Measurements from ENCODE around the gene PPARA. TPM values are rescaled to one million over a fixed set of nuclear protein-coding genes. Genes with fewer than 3 reads are reported as not detected.
A peak's percentile ranks its signal among the peaks of the same experiment; 100 is the strongest.

Gene PPARA
- total RNA-seq, result 10 to 100 TPM; 15.4 to 18.7 TPM

DNA sequence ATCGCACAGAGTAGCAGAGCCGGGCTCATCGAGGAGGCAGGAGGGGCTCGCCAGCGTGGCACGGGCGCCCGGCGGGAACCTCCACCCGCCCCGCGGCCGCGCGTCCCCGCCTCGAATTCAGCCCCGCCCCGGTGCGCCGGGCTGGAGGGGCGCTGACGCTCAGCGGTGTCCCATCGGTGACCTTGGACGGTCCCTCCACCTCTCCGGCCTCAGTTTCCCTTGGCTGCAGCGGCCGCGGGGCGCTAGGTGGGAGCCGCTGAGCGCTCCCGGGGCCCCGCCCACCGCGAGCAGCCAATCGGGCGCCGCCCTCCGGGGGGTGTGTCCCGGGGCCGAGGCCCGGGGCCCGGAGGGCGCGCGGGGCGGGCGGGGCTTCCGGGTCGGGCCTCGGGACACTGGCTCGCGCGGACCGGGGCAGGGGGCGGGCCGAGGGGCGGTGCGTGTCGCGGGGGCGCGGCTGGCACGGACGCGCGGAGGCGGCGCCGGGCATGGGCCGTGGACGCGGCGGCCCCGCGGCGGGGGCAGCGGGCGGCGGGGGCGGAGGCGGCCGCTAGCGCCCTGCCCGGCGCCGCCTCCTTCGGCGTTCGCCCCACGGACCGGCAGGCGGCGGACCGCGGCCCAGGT is at the start of gene PPARA:
PPARA (plus strand) TSS at position 493 of the 621 bp plus-strand sequence. CDS start 47,858 bp downstream, outside the sequence.
- Mint-ChIP-seq H3K27me3 (peaks cover 3% of the 10 kb centered on the region), H3K4me1 (peaks cover 5% of the 10 kb centered on the region), H3K36me3 (ENCODE audit: low read depth) (peaks cover 10% of the 10 kb centered on the region), H3K4me3 (peak within 1 kb of the TSS; percentile 81), H3K27ac (peak within 1 kb of the TSS; percentile 23), H3K9me3 (no peaks in the 10 kb centered on the region)
- peak; percentile 91 for ATAC-seq (replicated peaks)

DNA sequence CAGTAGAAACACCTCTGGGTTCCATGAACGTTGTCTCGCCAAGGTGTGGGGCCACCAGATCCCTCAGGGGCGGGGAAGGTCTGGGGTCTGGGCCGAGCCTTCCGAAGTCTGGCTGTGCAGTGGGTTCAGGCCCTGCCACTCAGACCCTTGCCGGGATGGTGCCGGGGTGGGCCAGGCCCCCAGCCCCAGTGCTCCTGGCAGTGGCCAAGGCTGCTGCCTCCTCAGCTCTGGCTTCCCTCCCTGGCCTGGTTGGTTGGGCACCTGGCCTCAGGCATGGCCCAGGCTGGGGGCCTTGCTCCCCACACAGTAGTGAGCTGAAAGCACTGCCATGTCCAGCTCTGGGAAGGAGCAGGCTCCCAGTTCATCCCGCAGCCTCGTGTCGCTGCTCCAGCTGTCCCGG is 48.2 kb upstream of the PPARA start:
- no peak overlapping the region for H3K4me3 Mint-ChIP-seq
- H3K27me3 Mint-ChIP-seq, result no peaks in the 10 kb centered on the region
- no peaks in the 10 kb centered on the region for H3K36me3 Mint-ChIP-seq (ENCODE audit: low read depth)
- no peak overlapping the region for H3K27ac Mint-ChIP-seq
- H3K4me1 Mint-ChIP-seq, result no peaks in the 10 kb centered on the region
- H3K9me3 Mint-ChIP-seq, result no peaks in the 10 kb centered on the region
- no peak for ATAC-seq (replicated peaks)

DNA sequence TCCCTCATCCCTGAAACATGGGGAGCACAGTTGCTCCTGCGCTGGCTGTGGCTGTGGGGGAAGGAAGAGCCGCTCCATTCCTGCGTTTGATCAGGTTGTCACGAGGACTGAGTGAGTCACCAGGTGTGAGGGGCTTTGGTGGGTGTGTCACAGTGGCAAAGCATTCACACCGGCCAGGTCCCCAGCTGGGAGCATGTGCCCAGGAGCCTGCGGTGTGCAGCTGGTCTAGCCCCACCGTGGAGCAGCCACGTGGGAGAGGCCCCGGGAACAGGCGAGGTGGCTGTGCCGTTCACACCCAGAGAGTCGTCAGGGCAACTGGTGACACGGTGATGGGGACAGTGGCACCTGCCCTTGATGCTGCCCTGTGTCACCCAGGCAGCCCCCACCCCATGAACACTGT is 47.6 kb upstream of the PPARA start:
- Mint-ChIP-seq H3K27ac (no peak overlapping the region), H3K4me1 (no peaks in the 10 kb centered on the region), H3K9me3 (no peaks in the 10 kb centered on the region), H3K27me3 (no peaks in the 10 kb centered on the region), H3K36me3 (ENCODE audit: low read depth) (no peaks in the 10 kb centered on the region), H3K4me3 (no peak overlapping the region)
- ATAC-seq (replicated peaks), result no peak

- no peak overlapping the region for H3K27ac Mint-ChIP-seq
- ATAC-seq (replicated peaks), result no peak
- H3K27me3 Mint-ChIP-seq, result no peaks in the 10 kb centered on the region
- no peaks in the 10 kb centered on the region for H3K9me3 Mint-ChIP-seq
- H3K4me3 Mint-ChIP-seq, result no peak overlapping the region
- H3K36me3 Mint-ChIP-seq (ENCODE audit: low read depth), result no peaks in the 10 kb centered on the region
- no peaks in the 10 kb centered on the region for H3K4me1 Mint-ChIP-seq
Measured at GRCh38 chr22:46103181-46103580, 47.1 kb upstream of the PPARA start.

DNA sequence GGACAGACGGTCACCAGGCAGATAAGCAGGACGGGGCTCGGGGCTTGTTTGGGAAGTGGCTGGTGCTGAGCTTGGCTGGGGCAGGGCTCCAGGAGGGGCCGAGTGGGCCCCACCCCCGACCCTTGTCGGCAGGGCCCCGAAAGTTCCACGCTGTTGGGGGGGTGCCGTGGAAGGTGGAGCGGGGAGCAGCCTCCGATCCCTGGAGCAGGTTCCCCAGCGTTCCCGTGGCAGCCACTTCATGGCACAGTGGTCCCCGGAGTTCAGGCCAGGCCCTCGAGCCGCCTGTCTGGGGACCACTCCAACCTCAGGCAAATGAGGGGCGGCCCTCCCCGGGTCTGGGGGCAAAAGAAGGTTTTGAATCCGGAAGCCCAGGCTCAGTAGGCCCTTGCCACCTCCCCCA is 46.7 kb upstream of the PPARA start:
- Mint-ChIP-seq H3K4me1 (no peaks in the 10 kb centered on the region), H3K27me3 (no peaks in the 10 kb centered on the region), H3K36me3 (ENCODE audit: low read depth) (no peaks in the 10 kb centered on the region), H3K4me3 (no peak overlapping the region), H3K9me3 (no peaks in the 10 kb centered on the region), H3K27ac (no peak overlapping the region)
- ATAC-seq (replicated peaks), result no peak

DNA sequence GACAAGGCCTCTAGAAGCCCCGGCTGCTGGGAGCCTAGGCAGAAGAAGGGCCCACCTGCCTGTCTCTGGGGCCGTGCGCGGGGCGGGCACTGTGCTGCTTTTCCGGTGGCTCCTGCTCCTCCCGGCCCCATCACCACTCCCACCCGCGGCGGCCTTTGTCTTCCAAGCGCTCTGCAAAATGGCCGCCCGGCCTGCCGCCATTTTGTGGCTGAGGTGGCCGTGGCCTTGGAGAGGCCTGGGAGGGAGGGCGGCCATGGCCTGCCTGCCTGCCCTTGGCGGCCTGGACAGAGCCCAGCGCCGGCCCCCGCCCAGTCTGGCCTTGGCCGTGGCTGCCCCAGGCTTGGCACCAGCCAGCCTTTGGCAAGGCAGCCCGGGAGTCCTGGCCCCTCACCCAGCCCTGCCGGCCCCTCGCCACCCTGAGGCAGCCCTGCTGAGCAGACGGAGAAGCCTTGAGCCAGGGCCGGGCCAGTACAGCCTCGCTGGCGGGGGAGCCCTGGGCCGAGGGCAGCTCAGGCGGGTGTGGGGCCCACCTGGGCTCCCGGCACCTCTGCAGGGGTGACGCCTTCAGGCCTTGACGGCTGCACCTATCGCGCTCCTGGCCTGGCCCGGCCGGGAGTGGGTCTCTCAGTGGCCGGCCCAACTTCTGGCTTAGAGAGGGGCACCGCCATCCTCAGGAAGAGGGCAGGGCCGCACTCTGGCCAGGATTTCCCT is 46.0 kb upstream of the PPARA start:
- H3K27me3 Mint-ChIP-seq, result no peaks in the 10 kb centered on the region
- no peak overlapping the region for H3K27ac Mint-ChIP-seq
- no peak overlapping the region for H3K4me3 Mint-ChIP-seq
- H3K9me3 Mint-ChIP-seq, result no peaks in the 10 kb centered on the region
- no peak for ATAC-seq (replicated peaks)
- no peaks in the 10 kb centered on the region for H3K4me1 Mint-ChIP-seq
- H3K36me3 Mint-ChIP-seq (ENCODE audit: low read depth), result no peaks in the 10 kb centered on the region

GRCh38 chr22:46104881-46105493 is 45.3 kb upstream of the PPARA start:
- Mint-ChIP-seq H3K27ac (no peak overlapping the region), H3K4me3 (no peak overlapping the region), H3K4me1 (no peaks in the 10 kb centered on the region), H3K36me3 (ENCODE audit: low read depth) (no peaks in the 10 kb centered on the region), H3K27me3 (no peaks in the 10 kb centered on the region), H3K9me3 (no peaks in the 10 kb centered on the region)
- ATAC-seq (replicated peaks), result no peak

GRCh38 chr22:46105494-46106278 is 44.6 kb upstream of the PPARA start:
- H3K4me1 Mint-ChIP-seq, result no peaks in the 10 kb centered on the region
- no peak for ATAC-seq (replicated peaks)
- no peaks in the 10 kb centered on the region for H3K9me3 Mint-ChIP-seq
- H3K36me3 Mint-ChIP-seq (ENCODE audit: low read depth), result no peaks in the 10 kb centered on the region
- H3K27me3 Mint-ChIP-seq, result no peaks in the 10 kb centered on the region
- H3K27ac Mint-ChIP-seq, result no peak overlapping the region
- no peak overlapping the region for H3K4me3 Mint-ChIP-seq

DNA sequence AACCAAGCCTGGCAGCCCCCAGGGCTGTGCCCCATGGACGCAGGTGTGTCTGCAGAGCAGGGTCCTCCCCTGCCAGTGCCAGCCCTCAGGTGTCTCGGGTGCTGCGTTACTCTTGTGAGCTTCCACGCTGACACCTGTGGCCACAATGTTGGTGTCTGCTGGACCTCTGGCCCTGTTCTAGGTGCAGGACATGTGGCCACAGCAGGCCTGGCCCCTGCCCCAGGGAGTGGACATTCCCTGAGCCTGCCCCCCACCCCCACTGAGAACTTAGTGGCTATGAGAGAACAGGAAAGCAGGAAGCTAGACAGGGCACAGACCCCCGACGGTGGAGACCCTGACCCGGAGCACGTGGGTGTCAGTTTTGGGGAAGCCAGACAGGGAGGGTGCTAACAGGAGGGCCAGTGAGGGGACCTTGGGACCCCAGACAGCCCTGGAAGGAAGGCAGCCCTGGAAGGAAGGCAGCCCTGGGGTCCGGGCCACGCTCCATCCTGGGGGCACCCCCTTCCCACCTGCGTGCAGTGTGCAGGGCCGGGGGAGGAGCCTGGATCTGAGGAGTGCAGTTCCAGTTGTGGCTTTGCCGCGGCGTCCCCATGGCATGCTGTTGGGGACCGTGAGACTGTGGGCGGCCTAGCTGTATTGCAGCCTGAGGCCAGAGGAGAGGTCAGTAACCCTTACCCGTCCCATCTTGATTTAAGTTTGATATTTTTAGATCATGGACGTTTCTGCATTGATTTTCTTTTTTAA is 43.9 kb upstream of the PPARA start:
- Mint-ChIP-seq H3K36me3 (ENCODE audit: low read depth) (no peaks in the 10 kb centered on the region), H3K27ac (no peak overlapping the region), H3K4me1 (no peaks in the 10 kb centered on the region), H3K9me3 (no peaks in the 10 kb centered on the region), H3K27me3 (no peaks in the 10 kb centered on the region), H3K4me3 (no peak overlapping the region)
- no peak for ATAC-seq (replicated peaks)

DNA sequence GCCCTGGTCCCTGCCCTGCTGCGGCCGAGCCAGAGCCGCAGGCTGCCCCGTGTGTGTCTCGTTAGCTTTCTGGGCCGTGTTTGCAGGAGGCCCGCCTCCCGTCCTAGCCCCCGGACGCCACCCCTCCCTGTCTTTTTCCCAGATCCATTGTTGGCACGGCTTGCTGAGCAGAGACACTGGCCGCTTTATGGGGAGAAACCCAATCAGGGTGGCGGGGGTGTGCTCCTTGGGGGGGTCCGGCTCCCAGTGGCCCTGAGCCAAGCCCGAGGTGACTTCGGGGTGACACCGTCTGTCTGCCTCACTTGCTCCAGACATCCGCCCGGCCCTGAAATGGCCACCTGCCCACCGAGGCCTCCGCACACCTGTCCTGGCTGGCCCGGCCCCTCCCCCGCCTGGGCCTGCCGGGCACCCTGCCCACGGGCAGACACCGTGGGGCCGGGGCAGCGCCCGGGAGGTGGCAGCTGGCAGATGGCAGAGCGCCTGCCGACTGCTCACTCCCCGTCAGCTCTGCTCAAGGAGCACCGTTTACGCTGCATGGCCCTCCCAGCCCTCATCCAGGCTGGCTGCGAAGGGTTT is 43.1 kb upstream of the PPARA start:
- H3K27ac Mint-ChIP-seq, result no peak overlapping the region
- no peaks in the 10 kb centered on the region for H3K9me3 Mint-ChIP-seq
- ATAC-seq (replicated peaks), result no peak
- no peaks in the 10 kb centered on the region for H3K27me3 Mint-ChIP-seq
- no peaks in the 10 kb centered on the region for H3K36me3 Mint-ChIP-seq (ENCODE audit: low read depth)
- H3K4me1 Mint-ChIP-seq, result no peaks in the 10 kb centered on the region
- H3K4me3 Mint-ChIP-seq, result no peak overlapping the region

GRCh38 chr22:46107753-46108563 is 42.4 kb upstream of the PPARA start:
- H3K27ac Mint-ChIP-seq, result no peak overlapping the region
- no peak overlapping the region for H3K4me3 Mint-ChIP-seq
- no peak for ATAC-seq (replicated peaks)
- H3K9me3 Mint-ChIP-seq, result no peaks in the 10 kb centered on the region
- H3K4me1 Mint-ChIP-seq, result no peaks in the 10 kb centered on the region
- H3K27me3 Mint-ChIP-seq, result no peaks in the 10 kb centered on the region
- no peaks in the 10 kb centered on the region for H3K36me3 Mint-ChIP-seq (ENCODE audit: low read depth)

DNA sequence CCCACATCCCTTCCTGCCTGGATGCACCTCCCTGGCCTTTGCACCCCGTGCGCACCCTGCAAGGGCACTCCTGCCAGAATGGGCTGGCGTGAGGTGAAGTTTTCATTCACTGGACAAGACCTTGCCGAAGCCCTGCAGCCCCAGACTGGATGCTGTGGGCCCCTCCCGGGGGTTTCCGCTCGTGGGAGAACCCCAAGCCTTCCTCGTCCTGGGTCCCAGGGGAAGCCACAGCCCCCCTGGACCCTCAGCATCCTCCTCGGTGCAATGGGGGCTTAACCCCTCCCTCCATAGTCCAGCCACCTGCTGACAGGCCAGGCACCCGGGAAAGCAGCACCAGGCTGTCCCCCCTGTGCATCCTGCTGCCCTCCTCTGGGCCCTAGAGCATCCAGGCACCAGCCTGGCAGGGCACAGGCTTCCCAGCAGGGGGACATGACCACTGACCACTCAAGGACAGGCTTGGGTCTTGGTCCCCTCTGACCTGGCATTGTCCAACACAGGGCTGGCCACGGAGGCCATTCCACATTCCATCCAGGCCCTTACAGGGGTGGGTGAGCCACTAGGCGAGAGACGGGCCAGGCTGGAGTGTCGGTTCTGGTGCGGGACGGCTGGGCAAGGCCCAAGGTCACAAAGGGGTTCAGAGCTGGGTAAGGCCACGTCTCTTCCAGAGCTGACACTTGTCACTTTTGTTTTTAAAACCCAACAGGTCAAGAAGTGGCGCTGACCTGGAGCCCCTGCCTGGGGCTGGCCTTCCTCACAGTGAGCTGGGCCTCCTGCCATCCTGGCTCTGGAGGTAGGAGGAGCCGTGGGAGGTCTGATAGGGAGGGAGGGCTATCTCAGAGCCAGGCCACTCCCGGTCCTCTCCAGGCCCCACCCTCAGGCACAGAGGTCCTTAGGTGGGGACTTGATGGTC is 41.5 kb upstream of the PPARA start:
- Mint-ChIP-seq H3K4me3 (no peak overlapping the region), H3K27ac (peak overlapping the region; percentile 62), H3K27me3 (no peaks in the 10 kb centered on the region), H3K9me3 (no peaks in the 10 kb centered on the region), H3K36me3 (ENCODE audit: low read depth) (no peaks in the 10 kb centered on the region), H3K4me1 (no peaks in the 10 kb centered on the region)
- ATAC-seq (replicated peaks), result no peak
